HEK293 (cell line): ENCODE measurements around the gene PLA2G4B.

Experiments used
- CTCF ChIA-PET: fragments of 350-600 bp; formaldehyde crosslinking; extraction: SDS; loops from one replicate; lab custom pipeline; 2021; ENCODE audit warnings: antibody characterized with exemption; lab: Yijun Ruan, JAX
- POLR2A ChIA-PET: fragments of 300-600 bp; formaldehyde crosslinking; extraction: SDS; loops from one replicate; lab custom pipeline; 2020; ENCODE audit warnings: antibody characterized with exemption, inconsistent platforms; lab: Yijun Ruan, JAX
- H3K27ac ChIP-seq: fragments of 200-500 bp; sonication (Bioruptor generic); 2 replicates; pipeline ENCODE4 v1.5.1; 2014; ENCODE audit warnings: low read depth, low read length, control low read depth, inconsistent platforms; ENCODE audit errors: extremely low read depth
- H3K36me3 ChIP-seq, 2 experiments: fragments of 200-500 bp in 1 of 2; sonication (Bioruptor generic) in 1 of 2; 1 replicate in 1 of 2; 2 replicates in 1 of 2; pipeline ENCODE4 v1.5.1; 2014 to 2017; ENCODE audit warnings: inconsistent platforms in 2 of 2, low read length in 2 of 2; ENCODE audit not compliant: control insufficient read depth in 2 of 2, insufficient read depth in 1 of 2
- H3K4me1 ChIP-seq: fragments of 200-500 bp; sonication (Bioruptor generic); 2 replicates; pipeline ENCODE4 v1.5.1; 2014; ENCODE audit warnings: mild to moderate bottlenecking, low read length, inconsistent platforms; ENCODE audit not compliant: control insufficient read depth, insufficient read depth
- H3K4me3 ChIP-seq: 2 replicates; pipeline ENCODE4 v1.5.1; 2011; ENCODE audit warnings: low read depth, mild to moderate bottlenecking, control low read depth, low read length, moderate library complexity
- H3K9me3 ChIP-seq: fragments of 200-500 bp; sonication (Bioruptor generic); 2 replicates; pipeline ENCODE4 v1.5.1; 2014; ENCODE audit warnings: low read depth, low read length, inconsistent platforms; ENCODE audit not compliant: control insufficient read depth, insufficient read depth
- EGR2 ChIP-seq: fragments of 450-650 bp; formaldehyde crosslinking; IDR thresholded peaks from 2 replicates; pipeline ENCODE4 v1.5.1; 2016; ENCODE audit warnings: low read depth, missing biosample characterization, missing genetic modification characterization
- GLI4 ChIP-seq: fragments of 450-650 bp; formaldehyde crosslinking; IDR thresholded peaks from 2 replicates; pipeline ENCODE4 v1.5.1; 2016; ENCODE audit warnings: missing biosample characterization, missing genetic modification characterization
- IKZF3 ChIP-seq: fragments of 450-650 bp; IDR thresholded peaks from 2 replicates; pipeline ENCODE4 v1.5.0; 2018; ENCODE audit warnings: missing biosample characterization, mild to moderate bottlenecking, missing genetic modification characterization, moderate library complexity
- INSM2 ChIP-seq: fragments of 450-650 bp; formaldehyde crosslinking; IDR thresholded peaks from 2 replicates; pipeline ENCODE4 v1.5.1; 2016; ENCODE audit warnings: missing biosample characterization, missing genetic modification characterization
- SP2 ChIP-seq: fragments of 450-650 bp; formaldehyde crosslinking; IDR thresholded peaks from 2 replicates; pipeline ENCODE4 v1.5.1; 2016; ENCODE audit warnings: missing biosample characterization, missing genetic modification characterization
- ZBTB17 ChIP-seq: fragments of 450-650 bp; formaldehyde crosslinking; IDR thresholded peaks from 2 replicates; pipeline ENCODE4 v1.5.1; 2016; ENCODE audit warnings: missing biosample characterization, missing genetic modification characterization
- ZBTB21 ChIP-seq: fragments of 450-650 bp; formaldehyde crosslinking; IDR thresholded peaks from 2 replicates; pipeline ENCODE4 v1.5.1; 2017; ENCODE audit warnings: missing biosample characterization, missing genetic modification characterization
- ZBTB7A ChIP-seq: fragments of 450-650 bp; formaldehyde crosslinking; IDR thresholded peaks from 2 replicates; pipeline ENCODE4 v1.5.1; 2016; ENCODE audit warnings: low read depth, missing biosample characterization, missing genetic modification characterization
- ZFHX2 ChIP-seq: fragments of 450-650 bp; formaldehyde crosslinking; conservative IDR thresholded peaks from 2 replicates; pipeline ENCODE4 v1.5.1; 2016; ENCODE audit warnings: missing biosample characterization, missing genetic modification characterization
- ZFP41 ChIP-seq: fragments of 450-650 bp; formaldehyde crosslinking; IDR thresholded peaks from 2 replicates; pipeline ENCODE4 v1.5.1; 2016; ENCODE audit warnings: missing biosample characterization, missing genetic modification characterization, borderline replicate concordance
- ZNF133 ChIP-seq: fragments of 450-650 bp; formaldehyde crosslinking; IDR thresholded peaks from 2 replicates; pipeline ENCODE4 v1.5.1; 2016; ENCODE audit warnings: missing biosample characterization, missing genetic modification characterization
- ZNF146 ChIP-seq: fragments of 450-650 bp; formaldehyde crosslinking; IDR thresholded peaks from 2 replicates; pipeline ENCODE4 v1.5.1; 2016; ENCODE audit warnings: missing biosample characterization, missing genetic modification characterization
- ZNF157 ChIP-seq: fragments of 450-650 bp; formaldehyde crosslinking; IDR thresholded peaks from 2 replicates; pipeline ENCODE4 v1.5.1; 2016; ENCODE audit warnings: missing biosample characterization, missing genetic modification characterization
- ZNF174 ChIP-seq: fragments of 450-650 bp; formaldehyde crosslinking; IDR thresholded peaks from 2 replicates; pipeline ENCODE4 v1.5.0; 2017; ENCODE audit warnings: missing biosample characterization, mild to moderate bottlenecking, missing genetic modification characterization
- ZNF184 ChIP-seq: fragments of 450-650 bp; IDR thresholded peaks from 2 replicates; pipeline ENCODE4 v1.5.1; 2018; ENCODE audit warnings: missing biosample characterization, mild to moderate bottlenecking, missing genetic modification characterization
- ZNF202 ChIP-seq: fragments of 450-650 bp; formaldehyde crosslinking; IDR thresholded peaks from 2 replicates; pipeline ENCODE4 v1.5.1; 2016; ENCODE audit warnings: missing biosample characterization, missing genetic modification characterization, borderline replicate concordance
- ZNF266 ChIP-seq: fragments of 450-650 bp; formaldehyde crosslinking; IDR thresholded peaks from 2 replicates; pipeline ENCODE4 v1.5.1; 2016; ENCODE audit warnings: missing biosample characterization, missing genetic modification characterization, low read depth
- ZNF280D ChIP-seq: fragments of 450-650 bp; formaldehyde crosslinking; IDR thresholded peaks from 2 replicates; pipeline ENCODE4 v1.5.1; 2016; ENCODE audit warnings: missing biosample characterization, missing genetic modification characterization
- ZNF311 ChIP-seq: fragments of 450-650 bp; formaldehyde crosslinking; IDR thresholded peaks from 2 replicates; pipeline ENCODE4 v1.5.1; 2017; ENCODE audit warnings: missing biosample characterization, missing genetic modification characterization, borderline replicate concordance
- ZNF350 ChIP-seq: fragments of 450-650 bp; formaldehyde crosslinking; IDR thresholded peaks from 2 replicates; pipeline ENCODE4 v1.5.0; 2017; ENCODE audit warnings: missing biosample characterization, mild to moderate bottlenecking, missing genetic modification characterization
- ZNF366 ChIP-seq: fragments of 450-650 bp; formaldehyde crosslinking; conservative IDR thresholded peaks from 2 replicates; pipeline ENCODE4 v1.5.1; 2016; ENCODE audit warnings: missing biosample characterization, missing genetic modification characterization
- ZNF48 ChIP-seq: fragments of 450-650 bp; formaldehyde crosslinking; IDR thresholded peaks from 2 replicates; pipeline ENCODE4 v1.5.1; 2016; ENCODE audit warnings: missing biosample characterization, missing genetic modification characterization
- ZNF501 ChIP-seq: fragments of 450-650 bp; formaldehyde crosslinking; IDR thresholded peaks from 2 replicates; pipeline ENCODE4 v1.5.1; 2016; ENCODE audit warnings: missing biosample characterization, missing genetic modification characterization
- ZNF529 ChIP-seq: fragments of 450-650 bp; formaldehyde crosslinking; IDR thresholded peaks from 2 replicates; pipeline ENCODE4 v1.5.1; 2017; ENCODE audit warnings: missing genetic modification characterization, missing biosample characterization; ENCODE audit not compliant: insufficient replicate concordance
- ZNF707 ChIP-seq: fragments of 450-650 bp; formaldehyde crosslinking; IDR thresholded peaks from 2 replicates; pipeline ENCODE4 v1.5.1; 2016; ENCODE audit warnings: missing biosample characterization, missing genetic modification characterization
- ZNF768 ChIP-seq: fragments of 450-650 bp; formaldehyde crosslinking; IDR thresholded peaks from 2 replicates; pipeline ENCODE4 v1.5.1; 2018; ENCODE audit warnings: missing biosample characterization, mild to moderate bottlenecking, missing genetic modification characterization
- ZNF792 ChIP-seq: fragments of 450-650 bp; formaldehyde crosslinking; IDR thresholded peaks from 2 replicates; pipeline ENCODE4 v1.5.1; 2016; ENCODE audit warnings: missing biosample characterization, missing genetic modification characterization
- ZSCAN16 ChIP-seq: fragments of 450-650 bp; formaldehyde crosslinking; IDR thresholded peaks from 2 replicates; pipeline ENCODE4 v1.5.1; 2016; ENCODE audit warnings: missing biosample characterization, missing genetic modification characterization

The PLA2G4B gene

GRCh38 chr15:41847206-41847605 lies 8.6 kb downstream of the PLA2G4B start (continued):
- TF ChIP-seq ZNF707 (tag by site-specific recombination) = no peak
- no peak for TF ChIP-seq ZNF529 (tag by site-specific recombination)
- TF ChIP-seq ZNF792 (tag by site-specific recombination) = no peak
- TF ChIP-seq, all 188 proteins: peak for 0

GRCh38 chr15:41847981-41848380 lies 9.3 kb downstream of the PLA2G4B start:
- POLR2A ChIA-PET = no interaction called here
- TF ChIP-seq ZBTB7A (tag by site-specific recombination) (no peak), ZNF133 (tag by site-specific recombination) (no peak), ZFP41 (tag by site-specific recombination) (no peak), ZNF768 (tag by site-specific recombination) (no peak), ZBTB21 (tag by site-specific recombination) (no peak), ZNF311 (no peak), SP2 (tag by site-specific recombination) (no peak), ZBTB17 (tag by site-specific recombination) (no peak), ZSCAN16 (tag by site-specific recombination) (no peak), ZNF366 (tag by site-specific recombination) (no peak), ZNF501 (tag by site-specific recombination) (no peak), ZNF202 (tag by site-specific recombination) (no peak), EGR2 (tag by site-specific recombination) (no peak), ZNF48 (tag by site-specific recombination) (no peak), ZNF350 (tag by site-specific recombination) (no peak), ZNF146 (no peak), ZNF266 (no peak)
- TF ChIP-seq, all 188 proteins: peak for 0
- Histone ChIP-seq H3K27ac (no peak overlapping the region), H3K9me3 (no peaks in the 10 kb centered on the region), H3K36me3 (peaks cover 0 to 15% of the 10 kb centered on the region in 2 experiments; a peak in 1 of 3 replicates), H3K4me3 (no peak overlapping the region), H3K4me1 (no peaks in the 10 kb centered on the region)
- CTCF ChIA-PET = no interaction called here

GRCh38 chr15:41848631-41849030 lies 10.0 kb downstream of the PLA2G4B start:
- no peaks in the 10 kb centered on the region for H3K4me1 ChIP-seq
- POLR2A ChIA-PET = no interaction called here
- TF ChIP-seq ZNF184 (tag by site-specific recombination) = no peak
- no peak for TF ChIP-seq INSM2 (tag by site-specific recombination)
- TF ChIP-seq ZNF768 (tag by site-specific recombination) = no peak
- TF ChIP-seq ZNF174 (tag by site-specific recombination) = no peak
- no peak for TF ChIP-seq GLI4
- no peak for TF ChIP-seq ZNF280D
- no peak for TF ChIP-seq ZNF157 (tag by site-specific recombination)
- no peak for TF ChIP-seq ZNF792 (tag by site-specific recombination)
- TF ChIP-seq ZFHX2 (tag by site-specific recombination) = peak; percentile 43; the same call in 1 of the 2 replicates
- TF ChIP-seq IKZF3 = no peak
- TF ChIP-seq EGR2 (tag by site-specific recombination) = peak; percentile 51; the same call in 1 of the 2 replicates
- TF ChIP-seq, all 188 proteins: peak for 2
- Histone ChIP-seq H3K9me3 (no peaks in the 10 kb centered on the region), H3K4me3 (no peak overlapping the region), H3K27ac (no peak overlapping the region), H3K36me3 (peaks cover 0 to 15% of the 10 kb centered on the region in 2 experiments; a peak in 1 of 3 replicates)
- CTCF ChIA-PET = no interaction called here
